Gastrocnemius medialis (tissue), 4 donors: Measurements from ENCODE around the gene CGNL1. TPM values are rescaled to one million over a fixed set of nuclear protein-coding genes. Genes with fewer than 3 reads are reported as not detected.

ENCODE experiments used
- ATAC-seq, 2 donors: fragments of 150-250 bp; one replicate each; pipeline ENCODE4 v1.9.1; 2016
- DNase-seq, 2 donors: peaks; one replicate each; pipeline ENCODE4 v3.0.0-alpha.2; 2019
- H3K27ac ChIP-seq, 4 donors: fragments of 200-600 bp; sonication (generic); 1 replicate in 1 of 4; 2 replicates in 3 of 4; pipeline ENCODE4 v1.5.1; 2016 to 2018; ENCODE audit warnings: mild to moderate bottlenecking in 2 of 4, moderate library complexity in 1 of 4
- H3K27me3 ChIP-seq, 3 donors: fragments of 200-600 bp; sonication (generic) in 2 of 3; 1 replicate in 1 of 3; 2 replicates in 2 of 3; pipeline versions ENCODE4 v1.5.1 to v1.6.0; 2016 to 2019; ENCODE audit warnings: mild to moderate bottlenecking in 1 of 3, moderate library complexity in 1 of 3
- H3K36me3 ChIP-seq, 2 donors: fragments of 200-600 bp; sonication (generic) in 1 of 2; one replicate each; pipeline ENCODE4 v1.5.1; 2017 to 2018
- H3K4me1 ChIP-seq, 2 donors: fragments of 200-600 bp; sonication (generic) in 1 of 2; one replicate each; pipeline ENCODE4 v1.5.1; 2016 to 2017; ENCODE audit warnings: mild to moderate bottlenecking in 2 of 2
- H3K4me3 ChIP-seq, 4 donors: fragments of 200-600 bp; sonication (generic) in 3 of 4; 1 replicate in 1 of 4; 2 replicates in 3 of 4; pipeline ENCODE4 v1.5.1; 2016 to 2019; ENCODE audit warnings: mild to moderate bottlenecking in 2 of 4
- H3K9me3 ChIP-seq, 3 donors: fragments of 200-600 bp; sonication (generic) in 2 of 3; 1 replicate in 1 of 3; 2 replicates in 2 of 3; pipeline ENCODE4 v1.5.1; 2016 to 2019
- POLR2A ChIP-seq, 2 donors: fragments of 450-650 bp; IDR thresholded peaks; one replicate each; pipeline ENCODE4 v1.6.1; 2017; ENCODE audit warnings: antibody characterized with exemption in 2 of 2, mild to moderate bottlenecking in 2 of 2, moderate library complexity in 2 of 2
- in situ Hi-C, 4 donors: fragments of 200-750 bp; cut with MboI; loops; one replicate each; pipeline versions ENCODE4 v1.15.0 to v1.8.0; 2017; ENCODE audit warnings: low sequenced_read_pairs in 4 of 4
- intact Hi-C: fragments of 100-400 bp; cut with DNase I; formaldehyde crosslinking; loops from one replicate; pipeline ENCODE4 v1.15.1; 2023; ENCODE audit warnings: low total_unique reads
- total RNA-seq, 4 donors: library from RNA; depleted of rRNA; stranded (reverse); fragments of >200 nt; gene quantifications; one replicate each; pipeline versions ENCODE4 v1.1.0 to v1.2.3, GENCODE V29; 2016
- TF ChIP-seq, protein P1 (sequence below), 5 experiments: fragments of 450-650 bp in 3 of 5; fragments of 200-600 bp in 2 of 5; sonication (generic) in 2 of 5; IDR thresholded peaks in 4 of 5; conservative IDR thresholded peaks in 1 of 5; 1 replicate in 4 of 5; 2 replicates in 1 of 5; pipeline ENCODE4 v1.5.1; 2016 to 2019; ENCODE audit warnings: antibody characterized with exemption in 5 of 5, mild to moderate bottlenecking in 3 of 5, moderate library complexity in 3 of 5

The CGNL1 gene
- total RNA-seq, 4 donors from 2014 or later = 0.15 to 0.85 (median 0.49) TPM

DNA sequence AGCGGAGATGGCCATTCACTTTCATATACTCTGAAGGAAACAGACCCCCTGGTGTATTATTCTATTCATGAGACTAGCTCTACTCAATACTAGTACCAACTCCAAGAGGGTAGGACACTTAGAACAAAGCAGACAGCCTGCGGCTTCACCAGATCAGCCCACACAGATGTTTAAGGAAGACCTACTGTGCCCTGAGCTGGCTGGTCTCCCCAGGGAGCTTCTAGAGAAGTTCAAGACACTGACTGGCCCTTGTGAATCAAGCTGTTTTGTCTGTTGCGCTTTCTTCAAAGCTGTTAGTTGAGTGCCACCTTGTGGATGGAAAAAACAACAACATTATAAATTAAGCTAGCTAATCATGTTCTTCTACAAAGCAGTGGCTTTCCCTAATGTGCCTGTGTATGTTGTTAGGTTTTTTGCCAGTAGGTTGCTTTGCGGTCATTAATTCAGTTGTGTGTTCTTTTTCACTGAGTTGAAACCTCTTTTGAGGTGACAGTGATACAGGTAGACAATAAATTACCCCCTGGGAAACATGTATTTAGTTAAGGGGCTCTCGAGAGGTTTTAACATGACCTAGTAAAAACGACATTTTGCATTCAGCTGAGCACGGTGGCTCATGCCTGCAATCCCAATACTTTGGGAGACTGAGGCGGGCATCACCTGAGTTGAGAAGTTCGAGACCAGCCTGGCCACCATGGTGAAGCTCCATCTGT is 151.2 kb downstream of the CGNL1 start:
- intact Hi-C loops = loop anchor here (1.0 to 10.0 kb wide), 3 partner anchors 187 to 1030 kb away; no protein-coding TSS in a partner anchor
- no peak overlapping the region for H3K27ac ChIP-seq
- ATAC-seq (peak; percentile 65 to 92), DNase-seq (no peak)
- no peak overlapping the region for H3K4me3 ChIP-seq
- H3K36me3 ChIP-seq = no peaks in the 10 kb centered on the region
- no peaks in the 10 kb centered on the region for H3K4me1 ChIP-seq
- no peaks in the 10 kb centered on the region for H3K9me3 ChIP-seq
- no peak for TF ChIP-seq POLR2A (IDR thresholded peaks at IDR 0.05)
- TF ChIP-seq, protein P1, sequence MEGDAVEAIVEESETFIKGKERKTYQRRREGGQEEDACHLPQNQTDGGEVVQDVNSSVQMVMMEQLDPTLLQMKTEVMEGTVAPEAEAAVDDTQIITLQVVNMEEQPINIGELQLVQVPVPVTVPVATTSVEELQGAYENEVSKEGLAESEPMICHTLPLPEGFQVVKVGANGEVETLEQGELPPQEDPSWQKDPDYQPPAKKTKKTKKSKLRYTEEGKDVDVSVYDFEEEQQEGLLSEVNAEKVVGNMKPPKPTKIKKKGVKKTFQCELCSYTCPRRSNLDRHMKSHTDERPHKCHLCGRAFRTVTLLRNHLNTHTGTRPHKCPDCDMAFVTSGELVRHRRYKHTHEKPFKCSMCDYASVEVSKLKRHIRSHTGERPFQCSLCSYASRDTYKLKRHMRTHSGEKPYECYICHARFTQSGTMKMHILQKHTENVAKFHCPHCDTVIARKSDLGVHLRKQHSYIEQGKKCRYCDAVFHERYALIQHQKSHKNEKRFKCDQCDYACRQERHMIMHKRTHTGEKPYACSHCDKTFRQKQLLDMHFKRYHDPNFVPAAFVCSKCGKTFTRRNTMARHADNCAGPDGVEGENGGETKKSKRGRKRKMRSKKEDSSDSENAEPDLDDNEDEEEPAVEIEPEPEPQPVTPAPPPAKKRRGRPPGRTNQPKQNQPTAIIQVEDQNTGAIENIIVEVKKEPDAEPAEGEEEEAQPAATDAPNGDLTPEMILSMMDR (IDR thresholded peaks at IDR 0.05 in 4 of 5, conservative IDR thresholded peaks at IDR 0.05 in 1 of 5) = peak; percentile 40 to 73 (median 64)
- in situ Hi-C loops = loop anchor here (5.0 to 25.0 kb wide), 3 partner anchors 185 to 1040 kb away; no protein-coding TSS in a partner anchor
- H3K27me3 ChIP-seq = no peaks in the 10 kb centered on the region

DNA sequence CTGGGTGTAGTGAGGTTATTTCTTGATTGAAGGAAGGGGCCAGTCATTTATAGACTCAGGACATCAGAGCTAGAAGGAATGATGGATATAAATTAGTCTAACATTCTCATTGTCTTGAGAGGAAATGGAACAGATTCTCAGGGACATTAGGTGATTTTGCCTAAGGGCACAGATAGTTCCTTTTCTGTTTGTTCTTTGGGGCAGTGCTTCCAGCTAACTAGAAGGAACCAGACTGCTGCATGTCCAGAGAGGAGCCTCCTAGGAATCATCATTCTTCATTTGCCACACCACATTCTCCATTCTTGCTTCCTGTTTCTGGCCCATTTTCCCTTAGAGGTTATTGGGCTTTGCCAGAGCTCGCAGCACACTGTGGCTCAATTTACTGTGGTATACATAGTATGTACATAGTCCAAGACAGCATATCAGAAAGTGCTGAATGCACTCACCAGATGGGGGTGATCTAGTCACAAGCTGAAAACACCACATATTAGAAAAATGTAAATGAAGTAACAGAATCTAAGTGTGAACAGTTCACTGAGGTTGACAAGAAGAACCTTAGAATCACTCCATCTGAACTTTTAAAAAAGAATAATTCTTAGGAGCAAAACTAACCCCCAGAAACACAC is 152.7 kb downstream of the CGNL1 start:
- H3K27ac ChIP-seq = no peak overlapping the region
- no peak for DNase-seq
- intact Hi-C loops (loop anchor here (5.0 to 10.0 kb wide), 2 partner anchors 384 to 1032 kb away; no protein-coding TSS in a partner anchor), in situ Hi-C loops (loop anchor here (5.0 to 25.0 kb wide), 3 partner anchors 187 to 1042 kb away; no protein-coding TSS in a partner anchor)
- H3K36me3 ChIP-seq = no peaks in the 10 kb centered on the region
- no peaks in the 10 kb centered on the region for H3K9me3 ChIP-seq
- no peaks in the 10 kb centered on the region for H3K27me3 ChIP-seq
- TF ChIP-seq, protein P1 (IDR thresholded peaks at IDR 0.05 in 4 of 5, conservative IDR thresholded peaks at IDR 0.05 in 1 of 5) = no peak
- TF ChIP-seq POLR2A (IDR thresholded peaks at IDR 0.05) = no peak
- no peak overlapping the region for H3K4me3 ChIP-seq
- no peaks in the 10 kb centered on the region for H3K4me1 ChIP-seq
- ATAC-seq = no peak

DNA sequence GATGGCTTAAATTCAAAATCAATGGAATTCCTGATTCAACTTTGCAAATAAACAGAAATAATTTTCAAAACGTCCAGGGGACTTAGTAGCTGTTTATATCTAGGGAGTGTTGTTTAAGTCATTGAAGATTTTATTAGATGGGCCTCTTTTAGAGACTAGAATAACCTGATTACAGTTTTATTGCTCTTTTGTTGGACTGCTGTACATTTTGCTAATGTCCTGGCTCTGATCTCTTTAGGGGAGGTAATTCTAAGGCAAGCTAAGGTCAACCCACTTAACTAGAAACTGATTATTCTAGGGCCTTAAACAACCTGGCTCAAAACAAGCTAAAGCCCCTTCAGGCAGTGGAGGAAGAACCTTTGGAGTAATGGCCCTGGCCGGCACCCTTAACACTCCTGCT is 153.4 kb downstream of the CGNL1 start:
- intact Hi-C loops = loop anchor here (5.0 to 10.0 kb wide), 2 partner anchors 385 to 1032 kb away; no protein-coding TSS in a partner anchor
- no peak for ATAC-seq
- Histone ChIP-seq H3K4me3 (no peak overlapping the region), H3K27me3 (no peaks in the 10 kb centered on the region), H3K4me1 (no peaks in the 10 kb centered on the region), H3K9me3 (no peaks in the 10 kb centered on the region), H3K27ac (no peak overlapping the region), H3K36me3 (no peaks in the 10 kb centered on the region)
- no peak for DNase-seq
- TF ChIP-seq, protein P1 (IDR thresholded peaks at IDR 0.05 in 4 of 5, conservative IDR thresholded peaks at IDR 0.05 in 1 of 5) = no peak
- no peak for TF ChIP-seq POLR2A (IDR thresholded peaks at IDR 0.05)
- in situ Hi-C loops = loop anchor here (5.0 to 25.0 kb wide), 3 partner anchors 187 to 1042 kb away; no protein-coding TSS in a partner anchor

- Histone ChIP-seq H3K27me3 (no peaks in the 10 kb centered on the region), H3K4me3 (no peak overlapping the region), H3K27ac (no peak overlapping the region), H3K4me1 (no peaks in the 10 kb centered on the region), H3K9me3 (no peaks in the 10 kb centered on the region), H3K36me3 (no peaks in the 10 kb centered on the region)
- in situ Hi-C loops (loop anchor here in 3 of 4 donors (5.0 to 25.0 kb wide), 3 partner anchors 191 to 1046 kb away; no protein-coding TSS in a partner anchor), intact Hi-C loops (no loop called here)
- no peak for ATAC-seq
- TF ChIP-seq, protein P1 (IDR thresholded peaks at IDR 0.05 in 4 of 5, conservative IDR thresholded peaks at IDR 0.05 in 1 of 5) = no peak
- no peak for TF ChIP-seq POLR2A (IDR thresholded peaks at IDR 0.05)
- DNase-seq = no peak
Measured at GRCh38 chr15:57532731-57533447, 156.6 kb downstream of the CGNL1 start.
